A673 (cell line): ENCODE results near the gene FSTL1. TPM values are rescaled to one million over a fixed set of nuclear protein-coding genes. Genes with fewer than 3 reads are reported as not detected.

Experiments
- BruUV-seq: library from RNA; stranded (reverse); fragments of 400-500 nt; replicated peaks from 2 replicates; lab custom pipeline; 2021; lab: Mats Ljungman, UMichigan
- CTCF ChIA-PET: fragments of 300-600 bp; sonication (Branson Sonifier 250); formaldehyde crosslinking; loops from one replicate; lab custom pipeline; 2022; ENCODE audit warnings: antibody characterized with exemption; lab: Charles Lee
- POLR2A ChIA-PET: fragments of 300-600 bp; sonication (Branson Sonifier 250); formaldehyde crosslinking; loops from one replicate; lab custom pipeline; 2022; ENCODE audit warnings: antibody characterized with exemption; ENCODE audit not compliant: low non-redundant PET; lab: Charles Lee
- DNase-seq: peaks from one replicate; pipeline ENCODE4 v3.0.0-alpha.2; 2015; ENCODE audit warnings: low spot score
- H3K27ac ChIP-seq: fragments of 200-600 bp; sonication (generic); 2 replicates; pipeline ENCODE4 v1.5.1; 2016; ENCODE audit warnings: mixed run types, low read depth, mild to moderate bottlenecking, mixed read lengths, antibody characterized with exemption, low read length; ENCODE audit not compliant: poor library complexity, severe bottlenecking
- H3K27me3 ChIP-seq: fragments of 200-600 bp; sonication (generic); replicated peaks from 2 replicates; pipeline ENCODE4 v1.6.1; 2017; ENCODE audit warnings: mixed run types, low read depth, mild to moderate bottlenecking, mixed read lengths, antibody characterized with exemption, low read length; ENCODE audit not compliant: insufficient read depth, poor library complexity
- H3K36me3 ChIP-seq: fragments of 200-600 bp; sonication (generic); 2 replicates; pipeline ENCODE4 v1.6.1; 2016; ENCODE audit warnings: mixed run types, mild to moderate bottlenecking, mixed read lengths, antibody characterized with exemption, low read length; ENCODE audit not compliant: insufficient read depth, poor library complexity, severe bottlenecking
- H3K4me1 ChIP-seq: fragments of 200-600 bp; sonication (generic); 2 replicates; pipeline ENCODE4 v1.6.1; 2017; ENCODE audit warnings: mixed run types, mild to moderate bottlenecking, mixed read lengths, antibody characterized with exemption, low read length; ENCODE audit not compliant: insufficient read depth, poor library complexity, severe bottlenecking
- H3K4me3 ChIP-seq: fragments of 200-600 bp; sonication (generic); 2 replicates; pipeline ENCODE4 v1.5.1; 2016; ENCODE audit warnings: low read depth, mixed run types, mild to moderate bottlenecking, mixed read lengths, low read length; ENCODE audit not compliant: poor library complexity, severe bottlenecking
- H3K9me3 ChIP-seq: fragments of 200-600 bp; sonication (generic); 2 replicates; pipeline ENCODE4 v1.6.1; 2016; ENCODE audit warnings: mixed run types, low read depth, mild to moderate bottlenecking, mixed read lengths, antibody characterized with exemption, low read length; ENCODE audit not compliant: poor library complexity, severe bottlenecking
- CTCF ChIP-seq: fragments of 300-800, 200-600 bp; sonication (generic); conservative IDR thresholded peaks from 2 replicates; pipeline ENCODE4 v1.5.1; 2017; ENCODE audit warnings: low read depth, mild to moderate bottlenecking, antibody characterized with exemption, low read length, moderate library complexity, mixed read lengths
- EZH2 ChIP-seq: fragments of 200-600 bp; sonication (generic); IDR thresholded peaks from 2 replicates; pipeline ENCODE4 v1.6.1; 2017; ENCODE audit warnings: borderline replicate concordance, low read depth, mild to moderate bottlenecking, mixed read lengths, antibody characterized with exemption, low read length; ENCODE audit not compliant: poor library complexity, severe bottlenecking
- intact Hi-C: fragments of 100-400 bp; cut with micrococcal nuclease; formaldehyde crosslinking; loops from one replicate; pipeline ENCODE4 v1.10.0; 2022; ENCODE audit not compliant: unreplicated experiment
- total RNA-seq: library from RNA; stranded (reverse); gene quantifications from 2 replicates; pipeline ENCODE4 v1.2.3, GENCODE V29; 2021

Gene FSTL1
- total RNA-seq, 1 experiment from 2014 or later, result 122 TPM

DNA sequence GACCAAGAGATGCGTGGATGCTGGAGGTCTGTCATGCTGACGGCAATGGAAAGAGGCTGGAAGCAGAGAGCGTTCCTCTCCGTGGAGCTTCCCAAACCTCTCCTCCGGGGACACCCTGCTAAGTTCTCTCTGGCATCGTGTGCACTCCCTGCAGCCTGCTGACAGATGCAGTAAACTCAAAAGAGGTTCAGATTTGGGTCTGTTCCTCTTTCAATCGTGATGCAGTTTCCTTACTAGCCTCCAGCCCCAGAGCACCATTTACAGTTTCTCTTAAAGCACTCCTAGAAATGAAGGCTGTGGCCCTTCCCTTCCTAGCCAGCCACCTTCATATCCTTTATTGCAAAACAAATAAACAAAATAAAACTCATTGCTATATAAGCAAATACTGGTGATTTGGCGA lies 54.3 kb downstream of the FSTL1 start:
- ChIA-PET CTCF (no interaction called here), POLR2A (no interaction called here)
- no peak overlapping the region for H3K4me3 ChIP-seq
- TF ChIP-seq CTCF (no peak), EZH2 (no peak)
- no peaks in the 10 kb centered on the region for H3K27me3 ChIP-seq
- no peak overlapping the region for H3K27ac ChIP-seq
- no peaks in the 10 kb centered on the region for H3K4me1 ChIP-seq
- BruUV-seq, result no TSS peak
- H3K36me3 ChIP-seq, result peaks cover 24% of the 10 kb centered on the region
- intact Hi-C loops, result no loop called here
- no peaks in the 10 kb centered on the region for H3K9me3 ChIP-seq
- DNase-seq, result no peak

DNA sequence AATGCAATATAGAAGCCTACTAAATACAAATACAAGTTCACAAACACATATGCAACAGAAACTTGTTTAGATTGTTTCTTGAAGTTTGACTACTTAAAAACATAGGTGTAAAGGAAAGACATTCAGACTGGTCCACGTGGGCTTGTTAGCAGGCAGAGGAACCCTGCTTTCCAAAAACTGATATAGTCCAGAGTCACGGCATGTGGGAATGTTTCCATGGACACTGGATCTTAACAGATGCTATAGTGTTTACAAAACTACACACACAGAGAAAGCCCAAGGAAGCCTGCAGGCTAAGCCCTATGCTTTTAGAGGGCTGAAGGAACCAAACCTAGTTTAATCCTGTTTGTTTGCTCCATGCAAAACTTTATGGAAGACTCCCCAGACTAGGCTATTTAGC lies 56.4 kb downstream of the FSTL1 start:
- H3K36me3 ChIP-seq, result peaks cover 18% of the 10 kb centered on the region
- CTCF ChIA-PET, result no interaction called here
- H3K4me3 ChIP-seq, result no peak overlapping the region
- intact Hi-C loops, result no loop called here
- TF ChIP-seq EZH2 (no peak), CTCF (no peak)
- no peaks in the 10 kb centered on the region for H3K4me1 ChIP-seq
- H3K27ac ChIP-seq, result no peak overlapping the region
- BruUV-seq, result no TSS peak
- no peak for DNase-seq
- no peaks in the 10 kb centered on the region for H3K27me3 ChIP-seq
- H3K9me3 ChIP-seq, result no peaks in the 10 kb centered on the region
- POLR2A ChIA-PET, result no interaction called here

GRCh38 chr3:120393761-120394160 lies 57.0 kb downstream of the FSTL1 start:
- BruUV-seq, result no TSS peak
- POLR2A ChIA-PET, result no interaction called here
- no peak overlapping the region for H3K27ac ChIP-seq
- CTCF ChIA-PET, result no interaction called here
- DNase-seq, result no peak
- TF ChIP-seq EZH2, result no peak
- no peak for TF ChIP-seq CTCF
- H3K4me3 ChIP-seq, result no peak overlapping the region
- intact Hi-C loops, result no loop called here
- peaks cover 17% of the 10 kb centered on the region for H3K36me3 ChIP-seq
- H3K27me3 ChIP-seq, result no peaks in the 10 kb centered on the region
- H3K9me3 ChIP-seq, result no peaks in the 10 kb centered on the region
- no peaks in the 10 kb centered on the region for H3K4me1 ChIP-seq
